ENCODE measurements around the gene PTAFR. TPM values are rescaled to one million over a fixed set of nuclear protein-coding genes. Genes with fewer than 3 reads are reported as not detected.
A peak's percentile ranks its signal among the peaks of the same experiment; 100 is the strongest.

The PTAFR gene
- total and polyA plus RNA-seq, 2 of the 4 experiments (the other 2 are of a cell fraction) = 0.17 to 0.18 TPM

DNA sequence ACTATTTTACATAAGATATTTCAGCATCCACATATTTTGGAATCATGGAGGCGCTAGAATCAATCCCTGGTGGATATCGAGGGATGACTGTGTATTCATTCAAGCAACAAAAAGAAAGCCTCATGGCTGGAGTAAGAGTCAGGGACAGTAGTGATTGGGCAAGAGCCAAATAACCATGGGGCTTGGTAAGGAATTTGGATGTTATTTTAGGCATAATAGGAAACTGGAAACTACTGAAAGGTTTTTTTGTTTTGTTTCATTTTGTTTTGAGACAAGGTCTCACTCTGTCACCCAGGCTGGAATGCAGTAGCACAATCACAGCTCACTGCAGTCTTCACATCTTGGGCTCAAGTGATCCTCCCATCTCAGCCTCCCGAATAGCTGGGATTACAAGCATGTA is 54.3 kb downstream of the PTAFR start:
- Histone ChIP-seq H2AK5ac (ENCODE audit: low read depth, low read length) (no peak overlapping the region; the same call in 1 of the 2 replicates), H3K27me3 (ENCODE audit: control insufficient read depth, insufficient read depth, low read length) (no peaks in the 10 kb centered on the region), H2AK9ac (replicated peaks; ENCODE audit: low read depth, low read length, poor library complexity) (no peak overlapping the region), H4K5ac (ENCODE audit: low read depth, low read length) (no peak overlapping the region; the same call in 1 of the 2 replicates), H3K9me1 (ENCODE audit: insufficient read depth, low read length) (peaks cover 15% of the 10 kb centered on the region), H2BK5ac (ENCODE audit: low read depth, low read length, poor library complexity, severe bottlenecking) (no peak overlapping the region), H3K9ac (ENCODE audit: low read depth, low read length) (no peak overlapping the region), H3K4me3 (ENCODE audit: insufficient read depth, low read depth, low read length) (no peak overlapping the region), H3K4ac (ENCODE audit: low read depth, low read length) (no peak overlapping the region; the same call in 1 of the 2 replicates), H3K9me3 (ENCODE audit: control insufficient read depth, insufficient read depth, low read length) (no peaks in the 10 kb centered on the region), H3K36me3 (ENCODE audit: control insufficient read depth, insufficient read depth, low read length) (no peaks in the 10 kb centered on the region), H4K8ac (ENCODE audit: low read depth in 2 of 2, low read length in 2 of 2) (peak overlapping the region in 1 of 2 experiments; percentile 24; a peak in 1 of 4 replicates), H3K27ac (ENCODE audit: insufficient read depth, low read length) (no peak overlapping the region), H4K20me1 (ENCODE audit: insufficient read depth, low read length) (no peaks in the 10 kb centered on the region), H2AFZ (replicated peaks; ENCODE audit: low read length, poor library complexity) (no peak overlapping the region), H3K23ac (ENCODE audit: low read depth, low read length) (no peak overlapping the region), H2BK120ac (ENCODE audit: low read depth, low read length) (peak overlapping the region; percentile 54; the same call in 1 of the 2 replicates), H3K14ac (replicated peaks; ENCODE audit: low read depth, low read length) (no peak overlapping the region), H3K4me1 (ENCODE audit: control insufficient read depth, insufficient read depth, low read length) (peaks cover 5% of the 10 kb centered on the region; the same call in 1 of the 2 replicates), H3K56ac (ENCODE audit: extremely low read depth, insufficient read depth, low read length) (no peak overlapping the region), H3K4me2 (ENCODE audit: low read depth, low read length) (no peak overlapping the region), H2BK20ac (ENCODE audit: low read depth, low read length) (peak overlapping the region; percentile 75), H2BK15ac (ENCODE audit: low read depth, low read length) (no peak overlapping the region), H3K18ac (ENCODE audit: low read depth, low read length) (peak overlapping the region; percentile 51; the same call in 1 of the 2 replicates), H3K79me1 (ENCODE audit: low read depth in 1 of 2, low read length in 2 of 2) (no peaks in the 10 kb centered on the region), H4K91ac (ENCODE audit: insufficient read depth, low read depth, low read length) (no peak overlapping the region)
- ATAC-seq (ENCODE audit: low read depth) (peak; percentile 62), DNase-seq (peak; percentile 71)
- CTCF ChIA-PET = interaction anchor here (0.7 kb wide), 1 partner anchor 10 kb away, joined by 4 read pairs; no protein-coding TSS in a partner anchor
- WGBS, 2 experiments (ENCODE audit: extremely low coverage in 2 of 2, insufficient read length in 1 of 2) = 80% methylated on average over 1 of the region's 3 CpGs; no CpG with 5 or more reads in 1 of the 2 experiments
- intact Hi-C loops (cut with micrococcal nuclease) = no loop called here
- TF ChIP-seq CEBPB (IDR thresholded peaks at IDR 0.05; ENCODE audit: low read depth, low read length) = peak; percentile 60
- TF ChIP-seq MAZ (IDR thresholded peaks at IDR 0.05; ENCODE audit: borderline replicate concordance, low read depth, low read length) = no peak
- in situ Hi-C loops (cut with MboI; ENCODE audit: low sequenced_read_pairs) = no loop called here
- no TSS peak for BruUV-seq (replicated peaks)
- dilution Hi-C loops (cut with HindIII; ENCODE audit: low sequenced_read_pairs, unreplicated experiment) = no loop called here
- POLR2A ChIA-PET (ENCODE audit: unreplicated experiment) = no interaction called here
